Ectodermal cell (in vitro differentiated cells): ENCODE results near the gene CACNB4.

ENCODE experiments used
- H3K27ac ChIP-seq: 2 replicates; pipeline ENCODE4 v1.7.0; 2013; ENCODE audit warnings: mild to moderate bottlenecking, low read depth, low read length; ENCODE audit not compliant: insufficient read depth, poor library complexity, severe bottlenecking
- H3K27me3 ChIP-seq: 2 replicates; pipeline ENCODE4 v1.7.0; 2013; ENCODE audit warnings: mild to moderate bottlenecking, low read length; ENCODE audit not compliant: insufficient read depth, control insufficient read depth, poor library complexity, severe bottlenecking
- H3K36me3 ChIP-seq: one replicate; pipeline ENCODE4 v1.7.0; 2013; ENCODE audit warnings: low read length; ENCODE audit not compliant: control insufficient read depth, insufficient read depth
- H3K4me1 ChIP-seq: one replicate; pipeline ENCODE4 v1.7.0; 2013; ENCODE audit warnings: low read length; ENCODE audit not compliant: control insufficient read depth, insufficient read depth
- H3K4me3 ChIP-seq: 2 replicates; pipeline ENCODE4 v1.7.0; 2013; ENCODE audit warnings: low read depth, low read length, control low read depth; ENCODE audit not compliant: insufficient read depth
- H3K9me3 ChIP-seq: 2 replicates; pipeline ENCODE4 v1.7.0; 2013; ENCODE audit warnings: mild to moderate bottlenecking, low read length, moderate library complexity; ENCODE audit not compliant: control insufficient read depth
- WGBS, 2 experiments: methylation state at CpG; one replicate each; pipeline ENCODE4 v1.1.7; 2013; ENCODE audit warnings: missing lambda C conversion rate in 2 of 2; 5-methylcytosine and 5-hydroxymethylcytosine counted together

The CACNB4 gene

GRCh38 chr2:151849413-151850010 is 249.3 kb downstream of the CACNB4 start:
- 94 to 95% methylated on average over 4 of the region's 4 CpGs for WGBS, 2 experiments
- Histone ChIP-seq H3K4me1 (no peaks in the 10 kb centered on the region), H3K27me3 (no peaks in the 10 kb centered on the region), H3K4me3 (no peak overlapping the region), H3K27ac (no peak overlapping the region), H3K36me3 (no peaks in the 10 kb centered on the region), H3K9me3 (no peaks in the 10 kb centered on the region)

- Histone ChIP-seq H3K36me3 (no peaks in the 10 kb centered on the region), H3K9me3 (no peaks in the 10 kb centered on the region), H3K4me1 (no peaks in the 10 kb centered on the region), H3K27ac (no peak overlapping the region), H3K27me3 (no peaks in the 10 kb centered on the region), H3K4me3 (no peak overlapping the region)
- WGBS, 2 experiments, result 87 to 94% methylated on average over 1 to 2 of the region's 2 CpGs
Observed at GRCh38 chr2:151845884-151846283, 253.0 kb downstream of the CACNB4 start.

GRCh38 chr2:151845481-151845880 is 253.4 kb downstream of the CACNB4 start:
- no peaks in the 10 kb centered on the region for H3K36me3 ChIP-seq
- H3K4me1 ChIP-seq, result no peaks in the 10 kb centered on the region
- WGBS, 2 experiments, result 90 to 94% methylated on average over 4 of the region's 4 CpGs
- no peaks in the 10 kb centered on the region for H3K9me3 ChIP-seq
- no peaks in the 10 kb centered on the region for H3K27me3 ChIP-seq
- H3K27ac ChIP-seq, result no peak overlapping the region
- no peak overlapping the region for H3K4me3 ChIP-seq

- H3K27me3 ChIP-seq, result no peaks in the 10 kb centered on the region
- no peak overlapping the region for H3K4me3 ChIP-seq
- H3K4me1 ChIP-seq, result no peaks in the 10 kb centered on the region
- H3K27ac ChIP-seq, result no peak overlapping the region
- no peaks in the 10 kb centered on the region for H3K9me3 ChIP-seq
- H3K36me3 ChIP-seq, result no peaks in the 10 kb centered on the region
- 90 to 93% methylated on average over 6 of the region's 6 CpGs for WGBS, 2 experiments
Observed at GRCh38 chr2:151844211-151844896, 254.5 kb downstream of the CACNB4 start.

- Histone ChIP-seq H3K27me3 (no peaks in the 10 kb centered on the region), H3K4me3 (no peak overlapping the region), H3K4me1 (no peaks in the 10 kb centered on the region), H3K36me3 (no peaks in the 10 kb centered on the region), H3K9me3 (no peaks in the 10 kb centered on the region), H3K27ac (no peak overlapping the region)
- WGBS, 2 experiments, result 100% methylated on average over 1 of the region's 1 CpG
Observed at GRCh38 chr2:151843691-151844061, 255.2 kb downstream of the CACNB4 start.

GRCh38 chr2:151842830-151843690 is 255.8 kb downstream of the CACNB4 start:
- Histone ChIP-seq H3K9me3 (no peaks in the 10 kb centered on the region), H3K36me3 (no peaks in the 10 kb centered on the region), H3K4me1 (no peaks in the 10 kb centered on the region), H3K4me3 (no peak overlapping the region), H3K27me3 (no peaks in the 10 kb centered on the region), H3K27ac (no peak overlapping the region)
- 89 to 90% methylated on average over 8 of the region's 8 CpGs for WGBS, 2 experiments

- Histone ChIP-seq H3K9me3 (no peaks in the 10 kb centered on the region), H3K27ac (no peak overlapping the region), H3K27me3 (no peaks in the 10 kb centered on the region), H3K4me3 (no peak overlapping the region), H3K36me3 (no peaks in the 10 kb centered on the region), H3K4me1 (no peaks in the 10 kb centered on the region)
- 94 to 99% methylated on average over 2 of the region's 2 CpGs for WGBS, 2 experiments
Observed at GRCh38 chr2:151841047-151841424, 257.8 kb downstream of the CACNB4 start.

GRCh38 chr2:151840216-151841046 is 258.4 kb downstream of the CACNB4 start:
- WGBS, 2 experiments, result 91 to 93% methylated on average over 5 of the region's 5 CpGs
- H3K4me3 ChIP-seq, result no peak overlapping the region
- H3K36me3 ChIP-seq, result no peaks in the 10 kb centered on the region
- no peak overlapping the region for H3K27ac ChIP-seq
- H3K27me3 ChIP-seq, result no peaks in the 10 kb centered on the region
- no peaks in the 10 kb centered on the region for H3K4me1 ChIP-seq
- no peaks in the 10 kb centered on the region for H3K9me3 ChIP-seq

GRCh38 chr2:151837926-151838325 is 260.9 kb downstream of the CACNB4 start:
- WGBS, 2 experiments, result 77 to 93% methylated on average over 3 of the region's 3 CpGs

More at GRCh38 chr2:151837926-151838325, 260.9 kb downstream of the CACNB4 start:
- H3K9me3 ChIP-seq, result no peaks in the 10 kb centered on the region
- H3K27me3 ChIP-seq, result no peaks in the 10 kb centered on the region
- H3K4me3 ChIP-seq, result no peak overlapping the region
- H3K27ac ChIP-seq, result no peak overlapping the region
- no peaks in the 10 kb centered on the region for H3K36me3 ChIP-seq
- H3K4me1 ChIP-seq, result no peaks in the 10 kb centered on the region
